GM12878 (cell line): Measurements from ENCODE around the gene LARP4.

Source experiments
- FOXK2 ChIP-seq: fragments of 450-650 bp; IDR thresholded peaks from 2 replicates; pipeline ENCODE4 v1.6.1; 2017; ENCODE audit warnings: mild to moderate bottlenecking, moderate library complexity
- KDM1A ChIP-seq: fragments of 200-600 bp; sonication (generic); IDR thresholded peaks from 2 replicates; pipeline ENCODE4 v1.6.1; 2016; ENCODE audit warnings: borderline replicate concordance
- SIN3A ChIP-seq: IDR thresholded peaks from 2 replicates; pipeline ENCODE4 v1.6.1; 2012; ENCODE audit warnings: low read depth, low read length, improper control_type of control experiment
- TBL1XR1 ChIP-seq: IDR thresholded peaks from 2 replicates; pipeline ENCODE4 v1.6.1; 2012; ENCODE audit warnings: low read depth, low read length, improper control_type of control experiment
- TCF3 ChIP-seq: IDR thresholded peaks from 2 replicates; pipeline ENCODE4 v1.6.1; 2012; ENCODE audit warnings: low read depth, mild to moderate bottlenecking, low read length, borderline replicate concordance; ENCODE audit not compliant: insufficient read depth
- ZNF274 ChIP-seq: IDR thresholded peaks from one replicate; pipeline ENCODE4 v1.8.0; 2011; ENCODE audit not compliant: insufficient read length, insufficient read depth
- TF ChIP-seq, protein P1 (sequence below): IDR thresholded peaks from 2 replicates; pipeline ENCODE4 v1.6.1; 2011; ENCODE audit warnings: low read depth, mild to moderate bottlenecking, low read length, moderate library complexity, borderline replicate concordance; ENCODE audit errors: extremely low read depth
- TF ChIP-seq, protein P2 (sequence below): IDR thresholded peaks from 2 replicates; pipeline ENCODE4 v1.6.1; 2012; ENCODE audit warnings: improper control_type of control experiment, low read depth, low read length; ENCODE audit not compliant: insufficient replicate concordance

DNA sequence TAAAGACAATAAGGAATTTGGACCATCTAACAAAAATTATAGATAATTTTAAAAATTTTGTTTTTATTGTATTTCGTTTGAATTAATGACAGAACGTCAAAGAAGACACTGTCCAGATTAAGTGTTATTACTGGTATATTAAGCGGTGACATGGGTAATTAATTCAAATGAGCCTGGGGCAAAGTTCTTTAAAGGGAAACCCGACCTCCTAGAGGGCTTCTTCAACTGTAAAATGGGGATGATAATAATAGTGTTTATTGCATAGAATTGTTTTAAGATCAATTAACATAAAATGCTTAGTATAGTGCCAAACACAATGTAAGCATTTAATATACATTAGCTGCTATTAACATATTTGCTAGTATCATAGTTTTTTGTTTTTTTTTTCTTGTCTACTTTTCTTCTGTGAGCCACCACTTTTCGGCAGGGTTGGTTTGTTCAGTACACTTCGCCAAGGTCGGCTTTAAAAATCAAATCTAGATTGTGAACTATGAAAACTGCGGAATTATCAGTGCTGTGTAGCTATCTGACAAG, 514 bp upstream of the LARP4 start:
- no peak for TF ChIP-seq KDM1A
- TF ChIP-seq, protein P1, sequence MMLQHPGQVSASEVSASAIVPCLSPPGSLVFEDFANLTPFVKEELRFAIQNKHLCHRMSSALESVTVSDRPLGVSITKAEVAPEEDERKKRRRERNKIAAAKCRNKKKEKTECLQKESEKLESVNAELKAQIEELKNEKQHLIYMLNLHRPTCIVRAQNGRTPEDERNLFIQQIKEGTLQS: no peak
- no peak for TF ChIP-seq ZNF274
- no peak; the same call in 1 of the 2 replicates for TF ChIP-seq SIN3A
- TF ChIP-seq TCF3: no peak
- TF ChIP-seq FOXK2: peak; percentile 96
- TF ChIP-seq, protein P2, sequence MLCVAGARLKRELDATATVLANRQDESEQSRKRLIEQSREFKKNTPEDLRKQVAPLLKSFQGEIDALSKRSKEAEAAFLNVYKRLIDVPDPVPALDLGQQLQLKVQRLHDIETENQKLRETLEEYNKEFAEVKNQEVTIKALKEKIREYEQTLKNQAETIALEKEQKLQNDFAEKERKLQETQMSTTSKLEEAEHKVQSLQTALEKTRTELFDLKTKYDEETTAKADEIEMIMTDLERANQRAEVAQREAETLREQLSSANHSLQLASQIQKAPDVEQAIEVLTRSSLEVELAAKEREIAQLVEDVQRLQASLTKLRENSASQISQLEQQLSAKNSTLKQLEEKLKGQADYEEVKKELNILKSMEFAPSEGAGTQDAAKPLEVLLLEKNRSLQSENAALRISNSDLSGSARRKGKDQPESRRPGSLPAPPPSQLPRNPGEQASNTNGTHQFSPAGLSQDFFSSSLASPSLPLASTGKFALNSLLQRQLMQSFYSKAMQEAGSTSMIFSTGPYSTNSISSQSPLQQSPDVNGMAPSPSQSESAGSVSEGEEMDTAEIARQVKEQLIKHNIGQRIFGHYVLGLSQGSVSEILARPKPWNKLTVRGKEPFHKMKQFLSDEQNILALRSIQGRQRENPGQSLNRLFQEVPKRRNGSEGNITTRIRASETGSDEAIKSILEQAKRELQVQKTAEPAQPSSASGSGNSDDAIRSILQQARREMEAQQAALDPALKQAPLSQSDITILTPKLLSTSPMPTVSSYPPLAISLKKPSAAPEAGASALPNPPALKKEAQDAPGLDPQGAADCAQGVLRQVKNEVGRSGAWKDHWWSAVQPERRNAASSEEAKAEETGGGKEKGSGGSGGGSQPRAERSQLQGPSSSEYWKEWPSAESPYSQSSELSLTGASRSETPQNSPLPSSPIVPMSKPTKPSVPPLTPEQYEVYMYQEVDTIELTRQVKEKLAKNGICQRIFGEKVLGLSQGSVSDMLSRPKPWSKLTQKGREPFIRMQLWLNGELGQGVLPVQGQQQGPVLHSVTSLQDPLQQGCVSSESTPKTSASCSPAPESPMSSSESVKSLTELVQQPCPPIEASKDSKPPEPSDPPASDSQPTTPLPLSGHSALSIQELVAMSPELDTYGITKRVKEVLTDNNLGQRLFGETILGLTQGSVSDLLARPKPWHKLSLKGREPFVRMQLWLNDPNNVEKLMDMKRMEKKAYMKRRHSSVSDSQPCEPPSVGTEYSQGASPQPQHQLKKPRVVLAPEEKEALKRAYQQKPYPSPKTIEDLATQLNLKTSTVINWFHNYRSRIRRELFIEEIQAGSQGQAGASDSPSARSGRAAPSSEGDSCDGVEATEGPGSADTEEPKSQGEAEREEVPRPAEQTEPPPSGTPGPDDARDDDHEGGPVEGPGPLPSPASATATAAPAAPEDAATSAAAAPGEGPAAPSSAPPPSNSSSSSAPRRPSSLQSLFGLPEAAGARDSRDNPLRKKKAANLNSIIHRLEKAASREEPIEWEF: no peak
- TF ChIP-seq TBL1XR1: no peak
